Colon (tissue), 2 donors: ENCODE measurements around the gene GIT2.
"Not testable (repeated sequence)": the region's sequence is repeated elsewhere in the genome, so short reads cannot be mapped to it uniquely, and the experiment has no call there.

Experiments
- FAIRE-seq: peaks from 2 replicates; lab custom pipeline; 2012; peaks lifted over from hg19 to GRCh38; lab: Jason Lieb, UNC
- donor health status: control.
- donor health status: control.

Gene GIT2

GRCh38 chr12:109946505-109946904, 49.7 kb downstream of the GIT2 start:
- no peak for FAIRE-seq

DNA sequence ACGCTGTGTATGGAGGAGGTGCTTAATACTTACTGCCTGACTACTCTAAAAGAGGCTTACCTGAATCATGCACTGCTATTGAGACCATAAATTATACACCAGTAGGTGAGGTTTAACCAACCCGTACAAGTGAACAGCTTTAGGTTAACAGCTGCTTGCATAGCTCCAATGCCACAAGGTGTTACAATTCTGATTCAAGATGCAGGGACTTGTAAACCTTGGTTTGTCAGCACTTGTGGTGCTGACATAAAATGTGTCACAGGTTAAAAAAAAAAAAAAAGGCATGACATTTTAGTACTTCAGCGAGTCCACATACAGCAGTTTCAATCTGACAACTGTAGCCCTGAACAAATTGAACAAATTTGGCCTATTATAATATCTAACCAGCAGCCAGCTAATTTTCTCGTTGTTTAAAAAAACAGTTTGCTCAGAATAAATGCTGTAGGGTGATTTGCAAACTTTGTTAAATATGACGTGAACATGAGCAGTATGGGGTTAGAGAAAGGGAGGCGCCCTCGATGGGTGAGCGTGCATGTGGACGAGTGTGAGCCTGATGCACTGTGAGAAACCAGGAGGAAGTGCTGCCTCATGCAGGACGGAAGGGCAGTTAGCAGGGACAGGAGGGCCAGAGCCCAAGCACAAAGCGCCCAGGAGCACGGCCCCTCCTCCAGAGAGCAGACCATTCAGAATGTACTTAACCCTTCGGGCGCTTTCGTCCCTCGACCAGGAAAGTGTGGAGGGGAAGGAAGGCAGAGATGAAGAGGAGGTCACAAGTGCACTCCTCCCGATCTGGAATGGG, 51.4 kb downstream of the GIT2 start:
- FAIRE-seq: no peak

GRCh38 chr12:109943811-109944210, 52.4 kb downstream of the GIT2 start:
- FAIRE-seq: no peak

DNA sequence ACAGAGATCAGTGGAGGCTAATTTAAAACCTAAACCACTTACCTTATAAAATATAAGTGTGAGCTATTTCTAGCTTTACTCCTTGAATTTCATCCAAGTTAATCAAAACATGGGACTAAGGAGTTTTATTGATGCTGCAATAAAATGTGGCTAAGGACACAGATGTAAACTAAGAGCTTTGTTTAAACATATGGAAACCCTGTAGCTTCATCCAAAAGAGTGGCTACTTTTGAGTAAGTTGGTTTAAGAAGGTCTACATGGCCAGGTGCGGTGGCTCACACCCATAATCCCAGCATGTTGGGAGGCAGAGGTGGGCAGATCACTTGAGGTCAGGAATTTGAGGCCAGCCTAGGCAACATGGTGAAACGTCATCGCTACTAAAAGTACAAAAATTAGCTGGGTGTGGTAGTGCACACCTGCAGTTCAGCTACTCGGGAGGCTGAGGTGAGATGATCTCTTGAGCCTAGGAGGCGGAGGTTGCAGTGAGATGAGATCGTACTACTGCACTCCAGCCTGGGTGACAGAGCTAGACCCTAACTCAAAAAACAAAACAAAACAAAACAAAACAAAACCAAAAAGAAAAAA, 55.7 kb downstream of the GIT2 start:
- no peak for FAIRE-seq

GRCh38 chr12:109939504-109939903, 56.7 kb downstream of the GIT2 start:
- FAIRE-seq: no peak

- no peak for FAIRE-seq
Observed at GRCh38 chr12:109938947-109939346, 57.2 kb downstream of the GIT2 start.

DNA sequence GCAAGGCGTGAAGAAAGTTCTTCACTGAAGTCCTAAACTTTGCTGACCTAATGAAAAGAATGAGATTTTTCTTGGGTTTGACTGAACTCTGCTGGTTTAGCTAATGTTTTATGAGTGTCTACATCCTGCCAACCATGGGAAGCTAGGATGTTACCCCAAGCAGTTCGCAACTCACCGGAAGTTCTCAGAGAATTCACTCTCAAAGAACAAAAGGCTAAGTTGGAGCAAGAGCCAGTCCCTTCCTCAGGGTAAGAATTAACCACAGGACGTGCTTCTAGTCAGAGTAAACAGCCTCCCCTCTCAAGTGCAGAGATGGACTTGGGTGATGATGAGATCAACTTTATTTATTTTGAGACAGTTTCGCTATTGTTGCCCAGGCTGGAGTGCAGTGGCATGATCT, 58.8 kb downstream of the GIT2 start:
- no peak for FAIRE-seq

- no peak for FAIRE-seq
Observed at GRCh38 chr12:109934026-109934425, 62.1 kb downstream of the GIT2 start.

- no peak for FAIRE-seq
Observed at GRCh38 chr12:109932878-109933503, 63.2 kb downstream of the GIT2 start.

GRCh38 chr12:109931143-109931542, 65.0 kb downstream of the GIT2 start:
- FAIRE-seq: no peak

DNA sequence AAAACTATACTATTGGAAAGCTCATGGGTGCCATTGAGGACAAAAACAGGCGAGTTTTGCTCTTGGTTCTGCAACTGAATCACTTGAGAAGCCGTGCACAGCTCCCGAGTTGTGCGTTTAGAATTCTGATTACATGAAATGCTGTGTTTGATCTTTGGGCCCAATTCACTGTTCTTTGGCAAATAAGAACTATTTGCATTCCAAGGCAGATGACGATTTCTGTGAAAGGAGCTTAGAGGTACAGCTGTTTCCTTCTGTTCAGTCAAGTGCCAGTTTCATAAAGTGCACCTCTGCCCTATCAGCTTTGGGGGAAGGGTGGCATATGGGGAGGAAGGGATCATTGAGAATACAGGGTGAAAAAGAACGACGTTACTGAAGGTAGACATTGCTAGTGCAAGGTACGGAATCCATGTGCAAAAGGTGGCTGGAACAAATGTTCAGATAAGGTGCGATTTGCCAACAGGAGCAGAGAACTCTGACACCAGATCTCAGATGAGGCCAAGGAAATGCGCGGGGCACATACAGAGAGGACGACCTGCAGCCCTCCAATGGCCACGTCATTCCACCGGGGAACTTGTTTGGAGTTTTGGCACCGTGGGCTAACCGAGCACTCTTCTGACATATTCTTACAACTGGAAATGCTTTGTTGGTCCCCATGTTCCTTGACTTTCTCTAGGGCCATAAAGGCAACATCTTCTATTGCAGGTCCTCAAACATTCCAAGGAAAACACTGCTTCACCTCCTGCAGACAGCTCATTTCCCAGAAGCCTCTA, 66.0 kb downstream of the GIT2 start:
- no peak for FAIRE-seq

- FAIRE-seq: not testable (repeated sequence)
Observed at GRCh38 chr12:109929326-109929725, 66.8 kb downstream of the GIT2 start.

- FAIRE-seq: no peak
Observed at GRCh38 chr12:109928058-109928656, 68.0 kb downstream of the GIT2 start.

GRCh38 chr12:109927622-109928021, 68.5 kb downstream of the GIT2 start:
- FAIRE-seq: no peak

GRCh38 chr12:109926488-109927210, 69.5 kb downstream of the GIT2 start:
- FAIRE-seq: no peak

GRCh38 chr12:109926016-109926415, 70.2 kb downstream of the GIT2 start:
- FAIRE-seq: no peak

GRCh38 chr12:109925185-109925840, 70.9 kb downstream of the GIT2 start:
- no peak for FAIRE-seq

DNA sequence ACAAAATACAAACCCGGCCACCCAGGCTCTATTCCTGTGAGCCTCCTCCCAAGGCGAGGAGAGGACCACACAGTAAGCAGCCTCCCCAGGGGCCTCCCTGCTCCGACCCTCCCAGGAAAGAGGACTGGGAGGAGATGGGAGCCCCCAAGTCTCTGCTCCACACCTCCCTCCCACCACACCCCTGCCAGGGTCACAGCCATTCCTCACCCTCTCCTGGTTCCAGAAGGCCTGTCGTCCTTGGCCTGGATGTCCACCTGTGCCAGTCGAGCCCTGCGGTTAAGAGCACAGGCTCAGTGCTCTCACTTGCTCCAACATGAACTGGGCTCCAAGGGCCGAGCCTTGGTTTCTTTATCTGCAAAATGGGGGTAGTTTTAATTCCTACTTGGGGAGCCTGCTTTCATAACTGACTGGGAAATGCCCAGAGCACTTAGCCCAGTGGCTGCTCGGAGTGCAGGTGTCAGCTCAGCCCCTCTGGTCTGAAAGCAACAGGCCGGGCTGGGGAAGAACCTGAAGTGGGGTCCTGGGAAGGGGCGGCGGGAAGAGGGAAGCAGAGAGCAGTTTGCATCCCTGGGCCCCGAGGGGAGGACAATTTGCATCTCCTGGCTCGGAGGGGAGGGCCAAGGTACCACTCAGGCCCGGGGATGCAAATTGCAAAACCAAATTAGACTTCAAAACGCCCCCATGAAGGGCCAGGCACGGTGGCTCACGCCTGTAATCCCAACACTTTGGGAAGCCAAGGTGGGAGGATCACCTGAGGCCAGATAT, 72.5 kb downstream of the GIT2 start:
- FAIRE-seq: no peak

GRCh38 chr12:109923038-109923437, 73.1 kb downstream of the GIT2 start:
- no peak for FAIRE-seq

DNA sequence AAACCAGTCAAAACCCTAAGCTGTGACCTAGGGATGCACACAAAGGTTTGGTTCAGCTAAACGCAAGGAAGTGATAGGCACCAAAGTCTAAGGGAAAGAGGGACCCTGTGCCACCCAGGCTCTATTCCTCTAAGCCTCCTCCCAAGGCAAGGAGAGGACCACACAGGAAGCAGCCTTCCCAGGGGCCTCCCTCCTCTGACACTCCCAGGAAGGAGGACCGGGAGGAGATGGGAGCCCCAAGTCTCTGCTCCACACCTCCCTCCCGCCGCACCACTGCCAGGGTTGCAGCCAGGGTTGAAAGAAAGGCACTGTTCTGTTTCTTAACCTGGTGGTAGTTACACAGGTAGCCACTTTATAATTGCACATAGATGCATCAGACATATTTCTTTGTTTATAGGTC, 74.2 kb downstream of the GIT2 start:
- no peak for FAIRE-seq
